Tibial nerve (tissue), 4 donors: Measurements from ENCODE around the gene SPECC1. TPM values are rescaled to one million over a fixed set of nuclear protein-coding genes. Genes with fewer than 3 reads are reported as not detected.
"Not testable (repeated sequence)": the region's sequence is repeated elsewhere in the genome, so short reads cannot be mapped to it uniquely, and the experiment has no call there.

Experiments
- DNase-seq, 2 donors: peaks; one replicate each; pipeline ENCODE4 v3.0.0-alpha.2; 2019; ENCODE audit warnings: low spot score in 2 of 2
- H3K27ac ChIP-seq, 4 donors: fragments of 200-600 bp; sonication (generic) in 3 of 4; one replicate each; pipeline ENCODE4 v1.5.1; 2017 to 2019; ENCODE audit warnings: mild to moderate bottlenecking in 1 of 4
- H3K27me3 ChIP-seq, 2 donors: fragments of 200-600 bp; sonication (generic) in 1 of 2; one replicate each; pipeline versions ENCODE4 v1.5.1 to v1.6.0; 2017 to 2019
- H3K36me3 ChIP-seq, 3 donors: fragments of 200-600 bp; sonication (generic); one replicate each; pipeline ENCODE4 v1.5.1; 2018 to 2019
- H3K4me1 ChIP-seq, 4 donors: fragments of 200-600 bp; sonication (generic) in 3 of 4; one replicate each; pipeline ENCODE4 v1.5.1; 2017 to 2019
- H3K4me3 ChIP-seq, 4 donors: fragments of 200-600 bp; sonication (generic) in 3 of 4; one replicate each; pipeline ENCODE4 v1.5.1; 2017 to 2019; ENCODE audit warnings: mild to moderate bottlenecking in 1 of 4, moderate library complexity in 1 of 4
- H3K9me3 ChIP-seq, 4 donors: fragments of 200-600 bp; sonication (generic) in 3 of 4; one replicate each; pipeline ENCODE4 v1.5.1; 2017 to 2019
- CTCF ChIP-seq, 5 experiments: fragments of 200-600 bp in 3 of 5; fragments of 450-650 bp in 2 of 5; sonication (generic) in 3 of 5; IDR thresholded peaks; one replicate each; pipeline ENCODE4 v1.5.1; 2016 to 2019; ENCODE audit warnings: antibody characterized with exemption in 5 of 5, mild to moderate bottlenecking in 3 of 5, moderate library complexity in 2 of 5
- EP300 ChIP-seq, 2 donors: sonication (generic); formaldehyde crosslinking; IDR thresholded peaks; one replicate each; pipeline ENCODE4 v1.6.1; 2017; ENCODE audit warnings: antibody characterized with exemption in 2 of 2, mild to moderate bottlenecking in 1 of 2
- POLR2A ChIP-seq, 2 donors: fragments of 450-650 bp; IDR thresholded peaks; one replicate each; pipeline ENCODE4 v1.6.1; 2017; ENCODE audit warnings: antibody characterized with exemption in 2 of 2, mild to moderate bottlenecking in 2 of 2, moderate library complexity in 2 of 2
- WGBS, 2 donors: methylation state at CpG; one replicate each; pipeline ENCODE4 v1.1.5; 2018; 5-methylcytosine and 5-hydroxymethylcytosine counted together
- total RNA-seq, 4 donors: library from RNA; depleted of rRNA; stranded (reverse); fragments of >200 nt; gene quantifications; one replicate each; pipeline ENCODE4 v1.1.0, GENCODE V29; 2016

The SPECC1 gene
- total RNA-seq, 4 donors from 2014 or later: 63.2 to 139 (median 98.1) TPM

DNA sequence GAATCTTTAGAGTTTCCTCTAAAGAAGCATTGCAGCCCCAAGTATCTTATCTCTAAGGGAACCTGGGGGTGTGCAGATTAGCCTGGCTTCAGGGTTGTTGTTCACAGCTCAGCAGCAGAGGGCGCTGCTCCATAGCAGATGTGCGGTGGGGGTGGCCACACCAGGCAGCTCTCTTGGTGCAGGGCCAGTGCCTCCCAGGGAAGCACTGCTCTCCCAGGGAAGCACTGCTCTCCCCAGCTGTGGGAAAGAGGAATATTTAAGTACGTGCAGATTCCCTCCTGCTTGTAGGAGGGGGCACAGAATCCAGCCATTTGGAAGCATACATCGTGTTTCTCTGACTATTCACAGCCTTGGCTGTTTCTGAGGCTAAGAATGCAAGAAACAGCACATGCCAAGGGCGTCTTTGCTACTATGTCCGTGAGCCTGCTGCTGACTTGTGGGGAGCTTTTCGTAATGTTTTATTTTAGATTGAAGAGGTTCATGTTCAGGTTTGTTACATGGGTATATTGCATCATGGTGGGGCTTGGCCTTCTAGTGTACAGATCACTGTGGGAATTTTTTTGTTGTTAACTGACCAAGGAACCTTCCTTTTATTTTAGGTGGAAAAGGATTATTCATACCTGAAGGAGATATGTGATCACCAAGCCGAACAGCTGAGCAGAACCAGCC, 217.8 kb downstream of the SPECC1 start:
- peak overlapping the region in 1 of 4 donors; percentile 8 for H3K27ac ChIP-seq
- no peaks in the 10 kb centered on the region for H3K9me3 ChIP-seq
- WGBS, 2 donors: 32 to 34% methylated on average over 8 of the region's 8 CpGs
- peaks cover 0 to 34% (median 0%) of the 10 kb centered on the region in 3 donors for H3K36me3 ChIP-seq
- DNase-seq: peak; percentile 69 to 80
- no peak overlapping the region for H3K4me3 ChIP-seq
- peaks cover 0 to 16% (median 2%) of the 10 kb centered on the region in 4 donors for H3K4me1 ChIP-seq
- no peaks in the 10 kb centered on the region for H3K27me3 ChIP-seq
- peak; percentile 67 to 85 (median 77) for TF ChIP-seq CTCF (IDR thresholded peaks at IDR 0.05)
- peak in 1 of 2 donors; percentile 15 for TF ChIP-seq EP300 (IDR thresholded peaks at IDR 0.05)
- TF ChIP-seq POLR2A (IDR thresholded peaks at IDR 0.05): no peak

GRCh38 chr17:20227720-20228370, 218.7 kb downstream of the SPECC1 start:
- H3K27ac ChIP-seq, DNase-seq, H3K9me3 ChIP-seq, H3K4me3 ChIP-seq, H3K27me3 ChIP-seq: not testable (repeated sequence)
- WGBS, 2 donors: 96% methylated on average over 11 of the region's 11 CpGs
- peaks cover 0 to 16% (median 2%) of the 10 kb centered on the region in 4 donors for H3K4me1 ChIP-seq
- H3K36me3 ChIP-seq: peaks cover 0 to 43% (median 0%) of the 10 kb centered on the region in 3 donors

GRCh38 chr17:20228410-20228809, 219.3 kb downstream of the SPECC1 start:
- peaks cover 0 to 16% (median 2%) of the 10 kb centered on the region in 4 donors for H3K4me1 ChIP-seq
- H3K27me3 ChIP-seq: no peaks in the 10 kb centered on the region
- H3K9me3 ChIP-seq: no peaks in the 10 kb centered on the region
- H3K4me3 ChIP-seq: no peak overlapping the region
- H3K27ac ChIP-seq: no peak overlapping the region
- TF ChIP-seq POLR2A (IDR thresholded peaks at IDR 0.05) (no peak), EP300 (IDR thresholded peaks at IDR 0.05) (no peak), CTCF (IDR thresholded peaks at IDR 0.05) (no peak)
- DNase-seq: no peak
- H3K36me3 ChIP-seq: peaks cover 0 to 48% (median under 1%) of the 10 kb centered on the region in 3 donors
- WGBS, 2 donors: 96% methylated on average over 1 of the region's 1 CpG

GRCh38 chr17:20228860-20229259, 219.7 kb downstream of the SPECC1 start:
- no peaks in the 10 kb centered on the region for H3K9me3 ChIP-seq
- WGBS, 2 donors: 46 to 65% methylated on average over 3 of the region's 3 CpGs
- H3K27ac ChIP-seq: no peak overlapping the region
- DNase-seq: no peak
- peaks cover 0 to 16% (median 2%) of the 10 kb centered on the region in 4 donors for H3K4me1 ChIP-seq
- no peaks in the 10 kb centered on the region for H3K27me3 ChIP-seq
- TF ChIP-seq EP300 (IDR thresholded peaks at IDR 0.05): no peak
- no peak for TF ChIP-seq CTCF (IDR thresholded peaks at IDR 0.05)
- TF ChIP-seq POLR2A (IDR thresholded peaks at IDR 0.05): no peak
- H3K4me3 ChIP-seq: no peak overlapping the region
- H3K36me3 ChIP-seq: peaks cover 0 to 53% (median 3%) of the 10 kb centered on the region in 3 donors

- 90 to 96% methylated on average over 2 of the region's 2 CpGs for WGBS, 2 donors
- H3K27me3 ChIP-seq: no peaks in the 10 kb centered on the region
Observed at GRCh38 chr17:20230924-20231323, 221.8 kb downstream of the SPECC1 start.

More at GRCh38 chr17:20230924-20231323, 221.8 kb downstream of the SPECC1 start:
- Histone ChIP-seq H3K27ac (no peak overlapping the region), H3K4me1 (peaks cover 0 to 15% (median 2%) of the 10 kb centered on the region in 4 donors), H3K4me3 (no peak overlapping the region), H3K36me3 (peaks cover 0 to 64% (median 3%) of the 10 kb centered on the region in 3 donors), H3K9me3 (no peaks in the 10 kb centered on the region)
- TF ChIP-seq CTCF (IDR thresholded peaks at IDR 0.05): no peak
- TF ChIP-seq POLR2A (IDR thresholded peaks at IDR 0.05): no peak
- no peak for TF ChIP-seq EP300 (IDR thresholded peaks at IDR 0.05)
- DNase-seq: no peak
